GM19438 (cell line): ENCODE results near the gene ATP2A3.

Experiments used
- ATAC-seq: cut with Tn5 transposase; IDR thresholded peaks from one replicate; pipeline ENCODE4 v1.9.1; 2021; ENCODE audit warnings: low read depth; ENCODE audit not compliant: unreplicated experiment

Gene ATP2A3

DNA sequence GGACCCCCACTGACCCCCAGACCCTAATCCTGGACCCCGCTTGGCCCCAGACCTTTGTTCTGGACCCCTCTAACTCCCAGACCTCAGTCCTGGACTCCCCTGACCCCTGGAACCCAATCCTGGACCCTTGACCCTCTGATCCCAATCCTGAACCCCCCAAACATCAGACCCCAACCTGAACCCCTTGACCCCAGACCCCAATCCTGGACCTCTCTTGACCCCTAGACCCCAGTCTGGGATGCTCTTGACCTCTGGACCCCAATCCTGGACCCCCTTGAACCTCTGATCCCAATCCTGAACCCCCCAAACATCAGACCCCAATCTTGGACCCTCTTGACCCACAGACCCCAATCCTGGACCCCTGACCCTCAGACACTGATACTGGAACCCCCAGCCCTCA is 34.5 kb downstream of the ATP2A3 start:
- ATAC-seq, result no peak

DNA sequence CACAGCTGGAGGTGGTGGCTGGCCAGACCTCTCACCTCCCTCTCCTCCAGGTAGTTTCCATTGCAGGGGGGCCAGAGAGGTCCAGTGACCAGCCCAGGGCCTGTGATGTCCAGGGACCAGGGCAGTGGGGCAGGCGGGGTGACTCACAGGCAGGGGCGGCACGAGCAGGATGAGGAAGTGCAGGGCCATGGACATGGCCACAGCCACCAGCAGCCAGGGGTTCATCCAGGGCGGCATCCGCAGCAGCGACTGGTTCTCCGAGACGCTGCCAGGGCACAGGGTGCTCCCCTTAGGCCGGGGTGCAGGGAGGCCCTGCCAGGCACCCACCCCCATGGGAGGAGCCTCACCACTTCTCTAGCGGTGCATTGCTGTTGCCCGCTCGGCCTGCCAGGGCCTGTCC is 35.1 kb downstream of the ATP2A3 start:
- no peak for ATAC-seq

DNA sequence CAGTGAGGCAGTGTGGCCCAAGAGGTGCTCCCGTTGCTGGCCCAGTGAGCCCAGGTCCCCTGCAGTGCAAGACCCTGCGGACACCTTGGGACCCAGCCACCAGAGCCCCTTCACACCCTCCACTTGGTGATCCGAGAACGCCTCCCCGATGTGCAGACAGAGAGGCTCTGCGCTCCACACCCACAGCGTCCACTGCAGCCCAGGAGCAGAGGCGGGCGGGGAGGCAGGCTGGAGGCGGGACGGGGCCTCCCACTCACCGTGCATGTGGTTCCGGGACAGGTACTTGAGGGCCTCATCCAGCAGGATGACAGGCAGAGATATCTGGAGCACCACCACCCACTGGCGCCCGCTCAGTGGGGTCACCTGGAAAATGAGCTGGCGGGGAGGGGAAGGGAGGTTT is 35.8 kb downstream of the ATP2A3 start:
- no peak for ATAC-seq

DNA sequence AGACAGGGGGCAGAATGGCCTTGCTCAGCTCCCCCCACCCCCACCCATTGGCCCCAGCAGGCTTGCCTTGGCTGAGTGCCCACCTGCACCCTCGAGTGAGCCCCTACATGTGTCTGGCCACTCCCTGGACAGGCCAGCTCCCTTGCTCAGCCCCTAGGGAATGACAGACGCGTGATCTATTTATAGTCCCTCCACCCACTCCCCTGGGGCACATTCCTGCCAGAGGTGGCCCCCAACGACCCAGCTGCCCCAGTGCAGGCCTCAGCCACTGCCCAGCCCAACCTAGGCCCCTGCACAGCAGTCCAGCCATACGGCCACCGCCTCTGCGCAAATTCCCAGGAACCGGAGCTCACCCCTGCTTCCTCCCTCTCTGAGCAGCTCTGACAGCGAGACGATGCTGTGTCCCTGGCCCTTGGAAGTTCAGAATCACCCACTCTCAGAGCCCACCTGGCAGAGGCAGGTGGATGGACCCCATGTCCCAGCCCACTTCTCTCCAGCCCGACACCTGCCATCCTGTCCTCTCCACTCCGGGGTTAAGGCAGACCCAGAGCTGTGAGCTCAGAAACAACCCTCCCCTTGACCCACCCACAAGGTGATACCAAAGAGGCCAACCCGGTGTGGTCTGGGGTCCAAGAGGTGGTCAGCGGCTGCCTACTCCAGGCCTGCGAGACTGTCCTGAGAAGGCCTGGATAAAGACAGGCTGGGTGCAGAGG is 36.5 kb downstream of the ATP2A3 start:
- ATAC-seq, result no peak

DNA sequence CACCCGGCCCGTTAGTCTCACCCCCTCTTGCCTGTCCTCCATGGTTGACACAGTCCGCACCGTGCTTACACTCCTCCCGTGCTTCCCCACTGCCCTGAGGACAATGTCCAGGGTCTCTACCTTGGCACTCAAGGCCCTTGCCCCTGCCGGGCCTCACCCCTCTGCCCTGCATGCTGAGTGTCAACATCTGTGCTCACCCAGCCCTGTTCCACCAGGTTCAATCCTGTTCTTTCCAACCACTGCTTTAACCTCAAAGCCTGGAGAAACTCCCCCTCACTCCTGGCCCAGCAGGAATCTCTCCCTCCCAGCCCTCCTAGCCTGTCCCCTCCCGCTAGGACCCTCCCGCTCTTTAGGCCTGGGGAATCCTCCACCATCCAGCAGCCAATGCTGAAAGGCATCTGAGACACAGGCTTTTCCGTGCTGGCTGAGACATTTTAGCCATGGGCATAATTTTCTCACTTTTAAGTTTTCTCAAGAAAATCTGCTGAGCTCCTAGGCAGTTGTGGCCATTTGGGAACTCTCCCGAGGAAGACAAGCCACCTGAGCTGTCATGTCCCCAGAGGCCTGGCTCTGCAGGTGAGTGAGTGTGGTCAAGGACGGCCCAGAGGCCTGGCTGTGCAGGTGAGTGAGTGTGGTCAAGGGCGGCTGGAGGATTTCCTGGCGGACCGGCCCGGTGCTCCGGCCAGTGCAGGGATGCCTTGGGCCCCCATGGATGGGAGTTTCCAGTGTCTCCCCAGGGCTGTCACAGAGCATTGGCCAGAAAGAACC is 37.2 kb downstream of the ATP2A3 start:
- no peak for ATAC-seq

DNA sequence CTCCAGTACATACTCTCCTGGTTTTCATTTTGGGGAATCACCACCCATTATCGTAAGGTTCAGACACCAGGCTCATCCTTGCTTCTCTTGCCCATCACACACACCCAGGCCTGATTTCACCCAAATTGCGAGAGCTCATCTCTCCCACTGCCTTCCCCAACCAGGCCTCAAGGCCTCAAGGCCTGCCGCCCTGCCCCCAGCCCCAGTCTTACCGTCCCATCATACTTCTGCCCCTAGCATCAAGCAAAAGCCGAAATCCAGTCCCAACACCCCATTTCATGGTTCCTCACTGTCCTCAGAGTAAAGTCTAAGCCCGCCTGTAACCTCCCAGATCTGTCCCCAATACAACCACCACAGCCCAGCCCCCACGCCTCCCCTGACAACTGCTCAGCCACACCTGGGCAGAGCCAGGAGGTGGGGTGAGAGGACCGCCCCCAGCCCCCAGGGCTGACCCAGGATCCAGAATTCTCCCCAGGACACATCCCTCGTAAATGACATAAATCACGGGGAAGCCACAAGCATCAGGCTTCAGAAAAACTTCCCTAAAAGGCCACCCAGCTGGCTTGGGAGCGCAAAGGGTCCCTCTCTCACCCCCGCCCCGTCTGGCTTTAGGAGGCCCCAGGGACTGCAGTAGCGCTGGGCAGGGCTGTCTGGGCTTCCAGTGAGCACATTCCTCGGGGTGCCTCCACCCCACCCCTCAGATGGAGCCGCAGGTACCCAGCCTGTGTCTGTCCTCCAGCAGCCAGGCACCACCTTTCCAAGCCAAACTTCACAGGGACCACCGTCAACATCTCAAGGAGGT is 38.4 kb downstream of the ATP2A3 start:
- ATAC-seq, result no peak

DNA sequence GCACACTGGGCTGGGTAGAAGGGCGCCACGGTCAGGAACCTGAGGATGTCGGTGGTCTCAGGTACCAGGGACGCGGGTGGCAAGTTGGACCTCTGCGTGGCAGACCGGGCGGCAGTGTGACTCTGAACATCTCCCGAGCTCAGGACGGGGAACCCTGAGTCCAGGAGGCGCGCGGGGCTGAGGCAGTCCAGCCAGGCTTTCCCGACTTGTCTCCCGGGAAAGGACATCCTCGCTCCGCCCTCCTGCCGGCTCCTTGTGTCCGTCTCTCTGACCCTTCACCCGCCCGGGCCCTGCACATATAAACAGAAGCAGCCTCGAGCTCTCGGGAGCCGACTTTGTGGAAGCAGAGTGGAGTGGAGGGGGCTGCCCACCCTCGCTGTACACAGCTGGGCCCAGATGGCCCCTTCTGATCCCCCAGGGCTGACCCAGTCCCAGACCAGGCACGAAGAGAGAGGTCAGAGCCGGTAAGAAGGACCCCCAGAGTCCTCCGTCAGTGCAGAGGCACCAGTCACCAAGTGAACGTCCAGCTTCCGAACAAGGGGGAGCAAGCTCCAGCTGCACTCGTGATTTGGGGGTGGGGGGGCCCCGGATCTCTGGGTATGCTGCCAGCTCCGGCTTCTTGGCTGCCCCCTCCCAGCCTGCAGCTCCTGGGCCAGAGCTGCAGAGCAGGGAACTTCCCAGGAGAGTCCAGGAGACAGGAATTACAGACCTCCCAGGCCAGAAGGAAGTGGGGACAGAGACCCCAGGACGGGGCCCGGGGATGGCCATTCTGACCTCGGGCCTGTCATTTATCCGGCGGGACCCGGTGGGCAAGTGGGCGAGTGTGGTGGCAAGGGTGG is 39.5 kb downstream of the ATP2A3 start:
- no peak for ATAC-seq

DNA sequence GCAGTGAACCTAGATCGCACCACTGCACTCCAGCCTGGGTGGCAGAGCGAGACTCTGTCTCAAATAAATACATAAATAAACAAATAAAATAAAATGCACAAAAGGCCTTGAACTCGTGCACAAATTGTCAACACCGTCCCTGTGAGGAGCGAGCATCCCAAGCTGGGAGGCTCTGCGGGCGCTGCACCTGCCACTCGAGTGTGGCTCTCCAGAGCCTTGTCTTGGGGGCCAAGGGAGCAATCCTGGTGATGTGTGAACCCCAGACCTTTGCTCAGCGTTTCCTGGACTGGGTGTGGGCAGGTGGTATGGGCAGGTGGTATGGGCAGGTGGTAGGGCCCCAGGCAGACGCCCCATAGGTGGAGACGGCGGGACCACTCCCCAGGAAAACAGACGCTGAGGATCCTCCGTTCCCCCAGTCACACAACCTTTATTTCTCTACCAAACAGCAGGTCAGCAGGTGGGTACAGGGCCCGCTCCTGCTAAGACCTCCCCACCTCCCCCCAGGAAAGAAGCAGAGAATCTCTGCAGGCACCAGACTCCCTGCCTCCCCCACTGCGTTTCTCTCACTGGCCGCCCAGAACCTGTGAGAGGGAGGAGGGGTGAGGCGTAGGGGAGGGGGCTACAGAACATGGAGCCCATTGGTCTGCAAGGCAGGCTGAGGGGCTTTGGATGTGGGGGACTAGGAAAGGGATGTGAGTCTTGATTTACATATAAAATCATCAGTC is 40.6 kb downstream of the ATP2A3 start:
- no peak for ATAC-seq

DNA sequence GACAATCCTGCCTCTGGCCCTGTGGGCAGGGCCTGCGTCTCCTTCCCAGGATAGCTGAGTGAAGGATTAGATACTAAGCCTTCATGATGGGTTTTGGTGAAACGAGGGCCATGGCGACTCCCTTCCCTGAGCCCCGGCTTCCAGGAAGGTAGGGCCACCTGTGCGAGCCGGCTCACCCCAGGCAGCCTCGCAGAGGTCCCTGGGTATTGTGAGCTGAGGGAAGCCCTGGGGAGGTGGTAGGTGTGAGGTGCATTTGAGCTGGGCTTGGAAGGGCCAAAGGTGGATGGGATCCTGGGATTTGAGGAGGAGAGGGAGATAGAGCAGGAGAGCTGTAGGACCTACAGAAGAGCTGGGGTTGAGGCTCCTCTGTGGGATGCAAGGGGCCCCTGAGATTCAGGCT is 41.5 kb downstream of the ATP2A3 start:
- ATAC-seq, result no peak

DNA sequence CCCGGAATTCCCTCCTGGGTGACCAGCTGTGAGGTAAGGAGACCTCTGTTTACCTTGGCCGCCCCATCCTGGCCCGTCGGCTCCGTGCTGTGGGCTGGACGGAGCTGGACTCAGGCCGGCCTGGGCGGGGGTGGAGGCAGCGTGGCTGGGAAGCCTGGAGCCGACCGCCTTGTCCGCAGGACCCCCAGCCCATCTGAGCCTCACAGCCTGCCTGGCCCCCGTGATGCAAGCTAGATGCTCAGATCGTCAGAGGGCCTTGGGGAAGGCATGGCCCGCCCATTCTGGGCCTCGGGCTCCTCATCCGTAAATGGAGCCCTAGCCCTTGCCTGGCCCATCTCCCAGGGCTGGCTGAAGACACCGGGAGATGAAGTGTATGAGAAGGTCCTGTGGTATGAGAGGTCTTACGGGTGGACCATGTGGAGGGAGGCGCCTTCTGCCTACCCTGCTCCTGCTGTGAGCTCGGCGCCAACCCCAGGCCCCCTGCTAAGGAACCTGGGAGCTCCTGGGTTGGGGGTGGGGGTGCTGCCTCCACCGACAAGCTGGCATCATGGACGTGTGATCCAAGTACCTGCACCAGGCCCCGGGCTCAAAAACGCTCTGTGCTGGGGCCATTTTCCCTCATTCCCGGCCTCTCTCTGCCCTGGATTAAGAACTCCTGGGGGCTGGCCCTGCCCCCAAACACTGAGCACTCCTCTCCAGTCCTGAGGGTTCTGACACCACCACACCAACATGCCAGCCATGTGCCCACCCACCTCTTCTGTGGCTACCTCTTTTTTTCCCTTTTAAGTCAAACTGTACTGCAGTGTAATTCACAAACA is 42.5 kb downstream of the ATP2A3 start:
- ATAC-seq, result no peak

DNA sequence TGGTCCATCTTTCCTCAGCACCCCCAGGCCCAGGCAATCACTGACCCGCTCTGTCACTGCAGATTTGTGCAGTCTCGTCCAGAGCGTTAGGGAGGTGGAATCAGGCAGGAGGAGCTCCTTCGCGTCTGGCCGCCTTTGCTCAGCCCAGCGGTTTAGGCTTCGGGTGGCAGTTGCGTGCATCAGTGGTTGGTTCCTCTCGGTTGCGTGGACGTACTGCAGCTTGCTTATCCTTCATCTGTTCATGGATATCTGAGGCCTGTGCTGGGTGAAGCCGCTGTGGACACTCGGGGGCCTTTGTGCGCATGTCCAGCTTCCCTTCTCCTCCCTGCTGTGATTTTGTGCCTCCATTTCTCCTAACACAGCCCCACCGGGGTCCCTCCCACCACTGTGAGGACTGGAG is 43.2 kb downstream of the ATP2A3 start:
- no peak for ATAC-seq

DNA sequence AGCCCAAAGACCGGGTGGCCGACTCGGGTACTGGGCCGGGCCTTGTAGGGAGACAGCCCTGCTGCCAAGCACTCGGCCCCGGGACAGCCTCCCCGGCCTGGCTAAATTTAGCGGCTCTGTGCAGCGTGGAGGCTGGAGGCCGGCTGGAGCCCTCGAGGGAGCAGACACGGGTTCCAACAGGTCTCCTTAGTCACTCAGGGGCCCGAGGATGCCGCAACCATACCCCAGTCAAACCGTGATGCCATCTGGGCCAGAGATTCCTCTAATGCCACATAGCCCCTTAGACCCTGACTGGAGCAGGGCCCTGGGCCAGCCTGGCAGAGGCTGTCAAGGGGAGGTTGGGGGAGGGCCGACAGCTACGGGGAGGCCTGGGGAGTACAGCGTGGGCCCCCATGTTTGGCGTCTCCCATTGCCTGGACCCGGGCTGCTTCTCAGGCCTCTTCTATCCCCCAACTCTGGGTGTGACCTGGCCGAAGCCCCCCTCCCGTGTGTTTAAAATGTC is 45.1 kb downstream of the ATP2A3 start:
- no peak for ATAC-seq

DNA sequence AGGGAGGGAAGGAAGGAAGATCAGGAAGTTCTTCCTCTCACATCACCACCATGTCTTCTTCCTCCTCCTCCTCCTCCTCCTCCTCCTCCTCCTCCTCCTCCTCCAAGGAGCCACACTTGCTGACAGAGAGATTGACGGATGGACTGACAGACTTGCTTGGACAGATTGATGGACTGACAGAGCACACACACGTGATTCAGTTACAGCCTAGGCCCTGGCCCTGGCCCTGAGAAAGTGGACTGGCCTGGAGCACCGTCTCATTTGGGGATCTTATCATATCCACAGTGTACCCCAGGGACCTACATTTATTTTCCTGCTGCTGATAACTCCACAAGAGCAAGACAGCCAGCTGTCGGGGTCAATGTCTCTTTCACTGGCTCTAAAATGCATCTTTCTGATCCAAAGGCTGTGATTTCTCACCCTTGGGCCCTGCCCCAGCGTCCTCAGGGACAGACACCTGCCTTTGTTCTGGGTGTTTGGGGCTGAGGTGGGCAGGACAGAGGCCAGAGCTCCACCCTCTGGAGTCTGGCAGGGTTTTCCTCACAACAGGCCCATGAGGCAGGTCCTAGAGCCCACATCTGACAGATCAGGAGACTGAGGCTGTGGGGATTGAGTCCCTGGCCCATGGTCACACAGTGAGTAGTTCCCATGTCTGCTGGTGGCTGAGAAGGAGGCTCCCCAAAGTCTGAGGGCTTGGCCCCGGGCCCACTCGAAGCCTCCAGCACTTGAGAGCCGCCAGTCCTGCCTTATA is 45.7 kb downstream of the ATP2A3 start:
- ATAC-seq, result no peak

DNA sequence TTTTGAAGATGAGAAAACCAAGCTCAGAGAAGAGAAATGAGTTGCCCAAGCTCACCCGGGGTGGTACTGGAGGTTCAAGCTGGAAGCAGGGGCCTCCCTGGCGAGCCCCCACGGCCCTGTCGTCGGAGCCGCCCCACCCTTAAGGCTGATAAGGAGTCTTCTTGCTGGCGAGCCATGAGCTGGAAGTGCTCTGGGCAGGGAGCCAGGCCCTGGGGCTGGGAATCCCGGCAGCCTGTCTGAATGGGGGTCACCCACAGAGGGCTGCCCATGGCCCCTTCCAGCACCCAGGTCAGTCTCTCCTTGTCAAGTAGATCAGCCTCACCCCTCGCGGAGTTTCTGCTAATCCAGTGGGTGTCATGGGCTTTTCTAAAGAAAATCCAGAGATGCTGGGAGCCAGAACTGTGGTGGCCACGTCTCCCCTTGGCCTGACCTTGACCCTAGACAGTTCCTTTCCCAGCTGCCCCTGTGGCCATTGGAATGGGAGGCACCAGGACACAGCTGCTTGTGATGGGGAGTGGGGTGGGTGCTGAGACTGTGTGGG is 46.8 kb downstream of the ATP2A3 start:
- ATAC-seq, result no peak

DNA sequence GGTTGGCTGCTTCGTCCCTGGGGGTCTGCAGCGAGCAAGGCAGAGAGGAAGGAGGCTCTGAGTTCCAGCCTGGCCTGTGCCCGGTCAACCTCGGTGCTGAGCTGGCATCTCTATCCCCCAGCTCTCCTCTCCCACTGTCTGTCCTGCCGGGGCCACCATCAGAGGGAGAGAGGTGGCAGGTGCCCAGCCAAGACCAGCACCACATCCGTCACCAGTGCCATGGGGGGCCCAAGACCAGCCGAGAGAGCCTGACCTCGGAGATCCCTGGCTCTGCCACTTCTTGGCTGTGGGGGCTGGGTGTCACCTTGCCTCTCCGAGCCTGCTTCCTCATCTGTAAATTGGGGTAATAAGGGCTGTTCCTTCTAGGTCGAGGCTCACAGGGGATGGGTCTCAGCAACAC is 47.4 kb downstream of the ATP2A3 start:
- ATAC-seq, result no peak

DNA sequence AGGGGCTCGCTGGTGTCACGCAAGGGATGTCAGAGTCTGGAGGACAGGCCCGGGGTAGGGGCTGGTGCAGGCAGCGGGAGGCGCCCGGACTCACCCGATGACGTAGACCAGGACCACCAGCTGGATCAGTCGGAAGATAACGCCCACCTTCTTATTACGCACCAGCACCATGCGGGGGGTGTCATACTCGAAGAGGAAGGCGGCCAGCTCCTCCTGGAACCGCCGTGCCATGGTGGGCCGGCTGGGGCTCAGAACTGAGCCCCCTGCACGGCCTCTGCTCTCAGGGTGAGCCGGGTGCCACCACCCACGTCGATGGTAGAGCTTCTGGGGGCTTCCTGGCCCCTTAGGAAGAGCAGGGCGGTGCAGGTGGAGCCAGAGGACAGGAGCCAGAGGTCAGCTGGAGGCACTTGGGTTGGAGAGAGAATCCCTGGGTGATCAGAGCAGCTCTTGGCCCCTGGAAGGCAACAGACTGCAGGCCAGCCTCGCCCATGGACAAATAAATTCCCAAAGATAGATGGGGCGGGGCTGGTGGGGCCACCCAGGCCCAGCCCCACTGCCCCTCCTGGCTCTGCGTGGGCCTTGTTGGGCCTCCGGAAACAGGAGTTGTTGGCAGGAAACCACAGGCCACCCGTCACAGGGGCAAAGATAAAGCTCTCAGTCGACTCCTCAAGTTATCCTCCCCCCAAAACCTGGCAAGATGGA is 48.1 kb downstream of the ATP2A3 start, which contains the start of gene P2RX1:
P2RX1 (minus strand) TSS at position 471 of the 702 bp plus-strand sequence; CDS start at position 231, 240 bp downstream.
- ATAC-seq, result no peak

DNA sequence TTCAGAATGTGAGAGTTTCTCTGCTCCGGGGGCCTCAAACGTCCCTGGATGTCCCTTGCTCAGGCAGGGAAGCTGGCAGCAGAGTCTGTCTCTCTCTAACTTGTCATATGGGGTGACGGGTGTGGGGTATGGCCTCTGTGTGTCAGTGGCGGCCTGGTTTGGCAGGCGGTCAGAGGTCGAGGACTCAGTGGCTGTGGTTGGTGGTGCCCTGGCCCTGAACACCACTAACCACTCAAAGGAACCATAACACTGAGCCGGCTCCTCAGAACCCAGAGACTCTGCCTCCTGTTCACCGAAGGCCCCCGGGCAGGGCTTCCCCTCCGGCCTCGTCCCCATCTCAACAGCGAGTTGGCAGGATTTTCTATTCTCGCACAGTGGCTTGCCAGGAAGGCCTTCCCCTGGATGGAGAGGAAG is 48.6 kb downstream of the ATP2A3 start:
- ATAC-seq, result no peak
